Activated CD4-positive, alpha-beta T cell treated with anti-CD3 and anti-CD28 coated beads for 48 hours (primary cell): Measurements from ENCODE around the gene KPRP.

Experiments used
- DNase-seq: peaks from one replicate; pipeline ENCODE4 v3.0.0-alpha.2; 2020

KPRP gene

GRCh38 chr1:152757747-152758146 lies at the start of gene KPRP:
Gene KPRP, plus strand, starts transcription at chr1:152758025. Its CDS starts 1,564 bp downstream, at chr1:152759589.
- DNase-seq = no peak

- DNase-seq = no peak
Observed at GRCh38 chr1:152718238-152718637, 39.6 kb upstream of the KPRP start.

- no peak for DNase-seq
Observed at GRCh38 chr1:152725261-152725660, 32.6 kb upstream of the KPRP start.

GRCh38 chr1:152728986-152729385 lies 28.8 kb upstream of the KPRP start:
- no peak for DNase-seq

GRCh38 chr1:152735648-152736047 lies 22.2 kb upstream of the KPRP start:
- DNase-seq = no peak

- DNase-seq = no peak
Observed at GRCh38 chr1:152737997-152738396, 19.8 kb upstream of the KPRP start.

- no peak for DNase-seq
Observed at GRCh38 chr1:152739841-152740240, 18.0 kb upstream of the KPRP start.

GRCh38 chr1:152741656-152742055 lies 16.2 kb upstream of the KPRP start:
- no peak for DNase-seq

- DNase-seq = no peak
Observed at GRCh38 chr1:152743371-152744145, 14.3 kb upstream of the KPRP start.

- no peak for DNase-seq
Observed at GRCh38 chr1:152745289-152745704, 12.5 kb upstream of the KPRP start.

GRCh38 chr1:152745765-152746444 lies 11.9 kb upstream of the KPRP start:
- no peak for DNase-seq

- no peak for DNase-seq
Observed at GRCh38 chr1:152747831-152748230, 10.0 kb upstream of the KPRP start.

- no peak for DNase-seq
Observed at GRCh38 chr1:152752225-152752624, 5.6 kb upstream of the KPRP start.

GRCh38 chr1:152753586-152753985 lies 4.2 kb upstream of the KPRP start:
- DNase-seq = no peak

- no peak for DNase-seq
Observed at GRCh38 chr1:152756872-152757271, 953 bp upstream of the KPRP start.

GRCh38 chr1:152758636-152759035 lies 811 bp downstream of the KPRP start:
- DNase-seq = no peak

- no peak for DNase-seq
Observed at GRCh38 chr1:152759453-152760173, 1.8 kb downstream of the KPRP start.

- DNase-seq = no peak
Observed at GRCh38 chr1:152760551-152761190, 2.8 kb downstream of the KPRP start.

GRCh38 chr1:152761609-152762213 lies 3.9 kb downstream of the KPRP start:
- no peak for DNase-seq

GRCh38 chr1:152768847-152769533 lies 11.2 kb downstream of the KPRP start:
- DNase-seq = no peak

GRCh38 chr1:152770411-152770810 lies 12.6 kb downstream of the KPRP start:
- DNase-seq = no peak

- no peak for DNase-seq
Observed at GRCh38 chr1:152774875-152775274, 17.1 kb downstream of the KPRP start, which contains the start of gene LCE1F. Gene LCE1F, plus strand, starts transcription at chr1:152775140. Its CDS starts 1,232 bp downstream, at chr1:152776372.
